Measurements from ENCODE around the gene RYK.

DNA sequence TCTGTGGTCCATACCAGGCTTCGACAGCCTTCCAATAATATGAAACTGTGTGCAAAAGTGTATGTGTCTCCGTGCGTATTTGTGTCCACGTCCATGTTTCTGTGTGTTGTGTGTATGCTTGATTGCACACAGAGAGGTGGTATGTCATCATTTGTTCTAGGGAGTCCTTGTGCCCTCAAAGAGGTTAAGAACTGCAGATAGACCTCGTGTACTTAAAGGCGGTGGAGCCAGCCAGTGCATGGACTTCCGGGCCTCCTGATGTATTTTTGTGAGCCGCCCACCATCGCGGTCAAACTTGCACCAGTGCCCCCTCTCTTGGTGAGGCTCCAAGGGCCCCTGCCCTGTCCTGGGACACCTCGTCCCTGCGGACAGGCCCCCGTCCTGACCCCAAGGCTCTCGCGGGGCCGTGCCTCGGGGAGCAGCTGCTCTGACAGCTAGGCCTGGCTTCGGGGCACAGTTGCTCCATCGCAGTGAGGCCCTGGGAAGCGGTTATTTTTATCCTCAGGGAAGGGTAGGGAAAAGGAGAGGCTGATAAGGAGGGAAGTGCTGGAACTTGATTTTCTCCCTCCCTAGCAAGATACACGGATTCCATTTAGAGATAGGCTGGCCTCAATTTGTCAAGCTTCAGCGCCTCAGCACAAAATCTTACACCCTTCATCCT lies 1.2 kb upstream of the RYK start:
- TF ChIP-seq, protein P1, sequence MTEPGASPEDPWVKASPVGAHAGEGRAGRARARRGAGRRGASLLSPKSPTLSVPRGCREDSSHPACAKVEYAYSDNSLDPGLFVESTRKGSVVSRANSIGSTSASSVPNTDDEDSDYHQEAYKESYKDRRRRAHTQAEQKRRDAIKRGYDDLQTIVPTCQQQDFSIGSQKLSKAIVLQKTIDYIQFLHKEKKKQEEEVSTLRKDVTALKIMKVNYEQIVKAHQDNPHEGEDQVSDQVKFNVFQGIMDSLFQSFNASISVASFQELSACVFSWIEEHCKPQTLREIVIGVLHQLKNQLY (CRISPR knock-in tag; IDR thresholded peaks at IDR 0.05), result no peak
- TF ChIP-seq ELF4 (CRISPR knock-in tag; IDR thresholded peaks at IDR 0.05; ENCODE audit: low read depth) (no peak), ESRRA (CRISPR knock-in tag; IDR thresholded peaks at IDR 0.05; ENCODE audit: borderline replicate concordance) (no peak), SP1 (CRISPR knock-in tag; conservative IDR thresholded peaks at IDR 0.05) (no peak), CREB1 (CRISPR knock-in tag; IDR thresholded peaks at IDR 0.05) (no peak), TCF7 (CRISPR knock-in tag; IDR thresholded peaks at IDR 0.05; ENCODE audit: low read depth) (no peak)
- TF ChIP-seq, protein P2, sequence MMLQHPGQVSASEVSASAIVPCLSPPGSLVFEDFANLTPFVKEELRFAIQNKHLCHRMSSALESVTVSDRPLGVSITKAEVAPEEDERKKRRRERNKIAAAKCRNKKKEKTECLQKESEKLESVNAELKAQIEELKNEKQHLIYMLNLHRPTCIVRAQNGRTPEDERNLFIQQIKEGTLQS (CRISPR knock-in tag; conservative IDR thresholded peaks at IDR 0.05), result no peak
- TF ChIP-seq, protein P3, sequence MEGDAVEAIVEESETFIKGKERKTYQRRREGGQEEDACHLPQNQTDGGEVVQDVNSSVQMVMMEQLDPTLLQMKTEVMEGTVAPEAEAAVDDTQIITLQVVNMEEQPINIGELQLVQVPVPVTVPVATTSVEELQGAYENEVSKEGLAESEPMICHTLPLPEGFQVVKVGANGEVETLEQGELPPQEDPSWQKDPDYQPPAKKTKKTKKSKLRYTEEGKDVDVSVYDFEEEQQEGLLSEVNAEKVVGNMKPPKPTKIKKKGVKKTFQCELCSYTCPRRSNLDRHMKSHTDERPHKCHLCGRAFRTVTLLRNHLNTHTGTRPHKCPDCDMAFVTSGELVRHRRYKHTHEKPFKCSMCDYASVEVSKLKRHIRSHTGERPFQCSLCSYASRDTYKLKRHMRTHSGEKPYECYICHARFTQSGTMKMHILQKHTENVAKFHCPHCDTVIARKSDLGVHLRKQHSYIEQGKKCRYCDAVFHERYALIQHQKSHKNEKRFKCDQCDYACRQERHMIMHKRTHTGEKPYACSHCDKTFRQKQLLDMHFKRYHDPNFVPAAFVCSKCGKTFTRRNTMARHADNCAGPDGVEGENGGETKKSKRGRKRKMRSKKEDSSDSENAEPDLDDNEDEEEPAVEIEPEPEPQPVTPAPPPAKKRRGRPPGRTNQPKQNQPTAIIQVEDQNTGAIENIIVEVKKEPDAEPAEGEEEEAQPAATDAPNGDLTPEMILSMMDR (IDR thresholded peaks at IDR 0.05), result no peak
- TF ChIP-seq, protein P4, sequence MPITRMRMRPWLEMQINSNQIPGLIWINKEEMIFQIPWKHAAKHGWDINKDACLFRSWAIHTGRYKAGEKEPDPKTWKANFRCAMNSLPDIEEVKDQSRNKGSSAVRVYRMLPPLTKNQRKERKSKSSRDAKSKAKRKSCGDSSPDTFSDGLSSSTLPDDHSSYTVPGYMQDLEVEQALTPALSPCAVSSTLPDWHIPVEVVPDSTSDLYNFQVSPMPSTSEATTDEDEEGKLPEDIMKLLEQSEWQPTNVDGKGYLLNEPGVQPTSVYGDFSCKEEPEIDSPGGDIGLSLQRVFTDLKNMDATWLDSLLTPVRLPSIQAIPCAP (CRISPR knock-in tag; IDR thresholded peaks at IDR 0.05), result no peak
- TF ChIP-seq, protein P5, sequence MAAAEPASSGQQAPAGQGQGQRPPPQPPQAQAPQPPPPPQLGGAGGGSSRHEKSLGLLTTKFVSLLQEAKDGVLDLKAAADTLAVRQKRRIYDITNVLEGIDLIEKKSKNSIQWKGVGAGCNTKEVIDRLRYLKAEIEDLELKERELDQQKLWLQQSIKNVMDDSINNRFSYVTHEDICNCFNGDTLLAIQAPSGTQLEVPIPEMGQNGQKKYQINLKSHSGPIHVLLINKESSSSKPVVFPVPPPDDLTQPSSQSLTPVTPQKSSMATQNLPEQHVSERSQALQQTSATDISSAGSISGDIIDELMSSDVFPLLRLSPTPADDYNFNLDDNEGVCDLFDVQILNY (CRISPR knock-in tag; IDR thresholded peaks at IDR 0.05), result no peak
